GM12874 (cell line): ENCODE results near the gene MPHOSPH9.

Source experiments
- CTCF ChIP-seq: IDR thresholded peaks from 2 replicates; pipeline ENCODE4 v1.5.1; 2011; ENCODE audit warnings: low read depth, mild to moderate bottlenecking, control low read depth, low read length, moderate library complexity; ENCODE audit not compliant: insufficient read depth

The MPHOSPH9 gene

GRCh38 chr12:123107926-123108681 is 124.8 kb downstream of the MPHOSPH9 start:
- no peak for TF ChIP-seq CTCF

GRCh38 chr12:123106640-123107359 is 126.1 kb downstream of the MPHOSPH9 start:
- TF ChIP-seq CTCF, result no peak

GRCh38 chr12:123105211-123105826 is 127.6 kb downstream of the MPHOSPH9 start:
- no peak for TF ChIP-seq CTCF

GRCh38 chr12:123104809-123105208 is 128.1 kb downstream of the MPHOSPH9 start:
- no peak for TF ChIP-seq CTCF
